ENCODE data around the gene AUP1. TPM values are rescaled to one million over a fixed set of nuclear protein-coding genes. Genes with fewer than 3 reads are reported as not detected.

AUP1 gene
- total and polyA plus RNA-seq, 10 of the 15 experiments (the other 5 are each of a cell fraction or from before 2014, with no cell fraction given): 39.1 to 215 (median 138) TPM

DNA sequence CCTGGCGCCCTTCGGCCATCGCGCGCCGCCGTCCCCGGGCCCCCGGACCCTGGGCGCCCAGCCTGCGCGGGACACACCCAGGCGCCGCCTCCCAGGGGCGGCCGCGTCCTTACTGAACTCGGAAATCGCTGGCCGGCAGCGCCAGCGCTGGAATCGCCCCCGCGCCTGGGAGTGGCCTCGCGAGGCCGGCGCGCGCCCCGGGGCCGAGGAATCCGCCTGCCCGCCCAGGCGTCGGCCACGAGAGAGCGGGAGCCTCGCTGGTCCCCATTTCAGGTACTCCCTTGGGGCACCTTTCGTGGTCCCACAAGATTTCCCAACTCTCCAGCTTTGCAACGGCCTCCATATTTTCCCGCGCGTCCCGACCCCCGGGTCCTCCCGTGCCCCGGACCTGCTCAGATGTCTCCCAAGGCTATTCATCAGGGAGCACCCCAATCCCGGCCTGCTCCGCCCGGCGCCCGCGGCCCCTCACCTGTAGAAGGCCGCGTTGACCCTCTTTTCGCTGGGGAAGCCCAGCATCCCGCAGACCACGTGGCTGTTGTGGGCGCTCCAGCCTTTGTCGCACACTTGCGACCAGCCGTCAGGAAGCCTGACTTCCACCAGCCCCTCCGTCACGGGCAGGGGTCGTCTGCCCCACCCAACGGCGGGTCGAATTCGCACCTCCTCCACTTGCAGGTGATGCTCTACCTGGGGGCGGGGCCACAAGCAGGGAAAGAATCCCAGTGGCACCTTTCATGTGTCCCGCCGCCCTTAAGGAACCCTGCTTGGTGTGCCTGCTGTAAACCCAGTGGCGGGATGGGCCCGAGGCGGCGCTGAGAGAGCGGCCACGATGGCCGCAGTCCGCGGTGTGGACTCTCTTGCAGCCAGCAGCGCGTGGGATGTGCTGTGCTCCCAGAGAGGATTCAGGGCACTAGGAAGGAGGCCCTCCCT lies 19.7 kb upstream of the AUP1 start (continued):
- TF ChIP-seq, protein P1, sequence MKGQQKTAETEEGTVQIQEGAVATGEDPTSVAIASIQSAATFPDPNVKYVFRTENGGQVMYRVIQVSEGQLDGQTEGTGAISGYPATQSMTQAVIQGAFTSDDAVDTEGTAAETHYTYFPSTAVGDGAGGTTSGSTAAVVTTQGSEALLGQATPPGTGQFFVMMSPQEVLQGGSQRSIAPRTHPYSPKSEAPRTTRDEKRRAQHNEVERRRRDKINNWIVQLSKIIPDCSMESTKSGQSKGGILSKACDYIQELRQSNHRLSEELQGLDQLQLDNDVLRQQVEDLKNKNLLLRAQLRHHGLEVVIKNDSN (IDR thresholded peaks at IDR 0.05; ENCODE audit: borderline replicate concordance, extremely low read length, insufficient read depth, low read depth, low read length): peak; percentile 70
- no peak for TF ChIP-seq KLF5 (IDR thresholded peaks at IDR 0.05; ENCODE audit: partially characterized antibody)
- TF ChIP-seq NR2C2 (IDR thresholded peaks at IDR 0.05; ENCODE audit: borderline replicate concordance, control insufficient read depth, insufficient read length, low read depth): no peak
- peak; percentile 60 for TF ChIP-seq LARP7 (IDR thresholded peaks at IDR 0.05)
- TF ChIP-seq, protein P2, sequence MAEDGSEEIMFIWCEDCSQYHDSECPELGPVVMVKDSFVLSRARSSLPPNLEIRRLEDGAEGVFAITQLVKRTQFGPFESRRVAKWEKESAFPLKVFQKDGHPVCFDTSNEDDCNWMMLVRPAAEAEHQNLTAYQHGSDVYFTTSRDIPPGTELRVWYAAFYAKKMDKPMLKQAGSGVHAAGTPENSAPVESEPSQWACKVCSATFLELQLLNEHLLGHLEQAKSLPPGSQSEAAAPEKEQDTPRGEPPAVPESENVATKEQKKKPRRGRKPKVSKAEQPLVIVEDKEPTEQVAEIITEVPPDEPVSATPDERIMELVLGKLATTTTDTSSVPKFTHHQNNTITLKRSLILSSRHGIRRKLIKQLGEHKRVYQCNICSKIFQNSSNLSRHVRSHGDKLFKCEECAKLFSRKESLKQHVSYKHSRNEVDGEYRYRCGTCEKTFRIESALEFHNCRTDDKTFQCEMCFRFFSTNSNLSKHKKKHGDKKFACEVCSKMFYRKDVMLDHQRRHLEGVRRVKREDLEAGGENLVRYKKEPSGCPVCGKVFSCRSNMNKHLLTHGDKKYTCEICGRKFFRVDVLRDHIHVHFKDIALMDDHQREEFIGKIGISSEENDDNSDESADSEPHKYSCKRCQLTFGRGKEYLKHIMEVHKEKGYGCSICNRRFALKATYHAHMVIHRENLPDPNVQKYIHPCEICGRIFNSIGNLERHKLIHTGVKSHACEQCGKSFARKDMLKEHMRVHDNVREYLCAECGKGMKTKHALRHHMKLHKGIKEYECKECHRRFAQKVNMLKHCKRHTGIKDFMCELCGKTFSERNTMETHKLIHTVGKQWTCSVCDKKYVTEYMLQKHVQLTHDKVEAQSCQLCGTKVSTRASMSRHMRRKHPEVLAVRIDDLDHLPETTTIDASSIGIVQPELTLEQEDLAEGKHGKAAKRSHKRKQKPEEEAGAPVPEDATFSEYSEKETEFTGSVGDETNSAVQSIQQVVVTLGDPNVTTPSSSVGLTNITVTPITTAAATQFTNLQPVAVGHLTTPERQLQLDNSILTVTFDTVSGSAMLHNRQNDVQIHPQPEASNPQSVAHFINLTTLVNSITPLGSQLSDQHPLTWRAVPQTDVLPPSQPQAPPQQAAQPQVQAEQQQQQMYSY (CRISPR knock-in tag; IDR thresholded peaks at IDR 0.05): no peak
- TF ChIP-seq POU2F2 (IDR thresholded peaks at IDR 0.05; ENCODE audit: borderline replicate concordance, low read depth, low read length): no peak
- TF ChIP-seq MXI1 (IDR thresholded peaks at IDR 0.05; ENCODE audit: low read depth, low read length): peak; percentile 30; the same call in 1 of the 2 replicates
- TF ChIP-seq BRCA1 (IDR thresholded peaks at IDR 0.05; ENCODE audit: low read depth, low read length): no peak
- TF ChIP-seq TCF12 (IDR thresholded peaks at IDR 0.05; ENCODE audit: low read depth, low read length): no peak
- TF ChIP-seq SMARCA5 (IDR thresholded peaks at IDR 0.05): no peak
- no peak for TF ChIP-seq FOXM1 (IDR thresholded peaks at IDR 0.05; ENCODE audit: low read depth, low read length)
- TF ChIP-seq MTA3 (IDR thresholded peaks at IDR 0.05; ENCODE audit: borderline replicate concordance, low read length): no peak
- TF ChIP-seq, protein P3, sequence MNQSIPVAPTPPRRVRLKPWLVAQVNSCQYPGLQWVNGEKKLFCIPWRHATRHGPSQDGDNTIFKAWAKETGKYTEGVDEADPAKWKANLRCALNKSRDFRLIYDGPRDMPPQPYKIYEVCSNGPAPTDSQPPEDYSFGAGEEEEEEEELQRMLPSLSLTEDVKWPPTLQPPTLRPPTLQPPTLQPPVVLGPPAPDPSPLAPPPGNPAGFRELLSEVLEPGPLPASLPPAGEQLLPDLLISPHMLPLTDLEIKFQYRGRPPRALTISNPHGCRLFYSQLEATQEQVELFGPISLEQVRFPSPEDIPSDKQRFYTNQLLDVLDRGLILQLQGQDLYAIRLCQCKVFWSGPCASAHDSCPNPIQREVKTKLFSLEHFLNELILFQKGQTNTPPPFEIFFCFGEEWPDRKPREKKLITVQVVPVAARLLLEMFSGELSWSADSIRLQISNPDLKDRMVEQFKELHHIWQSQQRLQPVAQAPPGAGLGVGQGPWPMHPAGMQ (IDR thresholded peaks at IDR 0.05; ENCODE audit: borderline replicate concordance): no peak
- peak; percentile 16; the same call in 1 of the 2 replicates for TF ChIP-seq TAF1 (IDR thresholded peaks at IDR 0.05; ENCODE audit: borderline replicate concordance, low read depth, low read length)
- no peak for TF ChIP-seq KAT2A (conservative IDR thresholded peaks at IDR 0.05; ENCODE audit: control insufficient read depth, low read depth, low read length)
- no peak for TF ChIP-seq GABPA (IDR thresholded peaks at IDR 0.05; ENCODE audit: low read depth)
- TF ChIP-seq HDAC2 (IDR thresholded peaks at IDR 0.05): no peak
- TF ChIP-seq, protein P4, sequence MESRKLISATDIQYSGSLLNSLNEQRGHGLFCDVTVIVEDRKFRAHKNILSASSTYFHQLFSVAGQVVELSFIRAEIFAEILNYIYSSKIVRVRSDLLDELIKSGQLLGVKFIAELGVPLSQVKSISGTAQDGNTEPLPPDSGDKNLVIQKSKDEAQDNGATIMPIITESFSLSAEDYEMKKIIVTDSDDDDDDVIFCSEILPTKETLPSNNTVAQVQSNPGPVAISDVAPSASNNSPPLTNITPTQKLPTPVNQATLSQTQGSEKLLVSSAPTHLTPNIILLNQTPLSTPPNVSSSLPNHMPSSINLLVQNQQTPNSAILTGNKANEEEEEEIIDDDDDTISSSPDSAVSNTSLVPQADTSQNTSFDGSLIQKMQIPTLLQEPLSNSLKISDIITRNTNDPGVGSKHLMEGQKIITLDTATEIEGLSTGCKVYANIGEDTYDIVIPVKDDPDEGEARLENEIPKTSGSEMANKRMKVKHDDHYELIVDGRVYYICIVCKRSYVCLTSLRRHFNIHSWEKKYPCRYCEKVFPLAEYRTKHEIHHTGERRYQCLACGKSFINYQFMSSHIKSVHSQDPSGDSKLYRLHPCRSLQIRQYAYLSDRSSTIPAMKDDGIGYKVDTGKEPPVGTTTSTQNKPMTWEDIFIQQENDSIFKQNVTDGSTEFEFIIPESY (IDR thresholded peaks at IDR 0.05): peak; percentile 78
- TF ChIP-seq, protein P5, sequence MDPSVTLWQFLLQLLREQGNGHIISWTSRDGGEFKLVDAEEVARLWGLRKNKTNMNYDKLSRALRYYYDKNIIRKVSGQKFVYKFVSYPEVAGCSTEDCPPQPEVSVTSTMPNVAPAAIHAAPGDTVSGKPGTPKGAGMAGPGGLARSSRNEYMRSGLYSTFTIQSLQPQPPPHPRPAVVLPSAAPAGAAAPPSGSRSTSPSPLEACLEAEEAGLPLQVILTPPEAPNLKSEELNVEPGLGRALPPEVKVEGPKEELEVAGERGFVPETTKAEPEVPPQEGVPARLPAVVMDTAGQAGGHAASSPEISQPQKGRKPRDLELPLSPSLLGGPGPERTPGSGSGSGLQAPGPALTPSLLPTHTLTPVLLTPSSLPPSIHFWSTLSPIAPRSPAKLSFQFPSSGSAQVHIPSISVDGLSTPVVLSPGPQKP (IDR thresholded peaks at IDR 0.05; ENCODE audit: low read depth, low read length): no peak
- TF ChIP-seq TBL1XR1 (IDR thresholded peaks at IDR 0.05; ENCODE audit: low read depth, low read length): no peak
- no peak for TF ChIP-seq NFYA (IDR thresholded peaks at IDR 0.05; ENCODE audit: borderline replicate concordance, low read depth, low read length)

All from GM12878 (cell line).